Measurements from ENCODE around the gene EPHA3.

- no peak for TF ChIP-seq POLR2A (IDR thresholded peaks at IDR 0.05; ENCODE audit: low read depth, low read length)
- peak; percentile 91 for TF ChIP-seq PAX5 (IDR thresholded peaks at IDR 0.05; ENCODE audit: insufficient read depth, low read length, severe bottlenecking)
- TF ChIP-seq POLR2AphosphoS5 (IDR thresholded peaks at IDR 0.05; ENCODE audit: low read depth, low read length) = no peak
- no peak for TF ChIP-seq TAF1 (IDR thresholded peaks at IDR 0.05; ENCODE audit: low read depth, low read length)
- no peak for TF ChIP-seq POU2F2 (IDR thresholded peaks at IDR 0.05; ENCODE audit: low read depth, low read length)
- TF ChIP-seq SPI1 (IDR thresholded peaks at IDR 0.05; ENCODE audit: low read depth, low read length) = no peak
Observed at GRCh38 chr3:89107461-89108290, at the start of gene EPHA3.
